GM12875 (cell line): Measurements from ENCODE around the gene HTR1D.
"Not testable (repeated sequence)": the region's sequence is repeated elsewhere in the genome, so short reads cannot be mapped to it uniquely, and the experiment has no call there.

Experiments used
- H3K4me3 ChIP-seq: one replicate; pipeline ENCODE4 v1.5.1; 2011; ENCODE audit warnings: low read depth, low read length, control low read depth
- TF ChIP-seq, protein P1 (sequence below): IDR thresholded peaks from 2 replicates; pipeline ENCODE4 v1.5.1; 2011; ENCODE audit warnings: low read depth, mild to moderate bottlenecking, control low read depth, inconsistent platforms, low read length, moderate library complexity, borderline replicate concordance; ENCODE audit not compliant: insufficient read depth

The HTR1D gene, protein sequence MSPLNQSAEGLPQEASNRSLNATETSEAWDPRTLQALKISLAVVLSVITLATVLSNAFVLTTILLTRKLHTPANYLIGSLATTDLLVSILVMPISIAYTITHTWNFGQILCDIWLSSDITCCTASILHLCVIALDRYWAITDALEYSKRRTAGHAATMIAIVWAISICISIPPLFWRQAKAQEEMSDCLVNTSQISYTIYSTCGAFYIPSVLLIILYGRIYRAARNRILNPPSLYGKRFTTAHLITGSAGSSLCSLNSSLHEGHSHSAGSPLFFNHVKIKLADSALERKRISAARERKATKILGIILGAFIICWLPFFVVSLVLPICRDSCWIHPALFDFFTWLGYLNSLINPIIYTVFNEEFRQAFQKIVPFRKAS

DNA sequence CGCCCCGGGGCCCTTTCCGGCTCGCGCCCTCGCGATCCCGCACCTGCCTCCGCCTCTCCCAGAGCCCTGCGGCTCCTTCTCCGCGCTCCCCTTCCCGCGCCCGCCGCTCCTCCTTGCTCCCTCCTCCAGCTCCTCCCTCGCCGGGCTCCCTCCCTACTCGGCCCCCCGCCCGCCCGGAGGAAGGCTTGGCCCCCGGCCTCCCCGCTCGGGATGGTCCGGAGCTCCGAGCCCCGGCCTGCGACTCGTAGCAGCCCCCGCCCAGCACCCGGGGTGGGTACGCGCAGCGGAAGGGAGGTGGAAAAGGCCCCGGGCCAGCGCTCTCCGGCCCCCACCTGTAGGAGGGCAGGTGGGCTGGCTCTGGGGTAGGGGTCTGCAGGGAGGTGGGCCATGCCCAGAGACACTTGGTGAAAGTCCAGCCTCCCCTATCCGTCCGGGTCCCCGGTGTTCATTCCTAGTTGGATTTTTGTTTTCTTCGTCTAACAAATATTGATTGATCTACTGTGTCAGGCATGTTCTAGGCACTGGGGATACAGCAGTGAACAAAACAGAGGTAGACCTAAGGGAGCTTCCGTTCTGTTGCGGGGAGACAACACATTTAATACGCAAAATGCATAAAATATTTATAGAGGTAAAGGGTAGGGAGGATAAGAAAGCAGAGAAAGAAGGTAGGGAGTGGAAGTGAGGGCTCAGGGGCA, at the start of gene HTR1D:
Gene HTR1D (minus strand): TSS at position 82 of the 695 bp plus-strand sequence. CDS start 23,283 bp downstream, outside the sequence.
- TF ChIP-seq, protein P1, sequence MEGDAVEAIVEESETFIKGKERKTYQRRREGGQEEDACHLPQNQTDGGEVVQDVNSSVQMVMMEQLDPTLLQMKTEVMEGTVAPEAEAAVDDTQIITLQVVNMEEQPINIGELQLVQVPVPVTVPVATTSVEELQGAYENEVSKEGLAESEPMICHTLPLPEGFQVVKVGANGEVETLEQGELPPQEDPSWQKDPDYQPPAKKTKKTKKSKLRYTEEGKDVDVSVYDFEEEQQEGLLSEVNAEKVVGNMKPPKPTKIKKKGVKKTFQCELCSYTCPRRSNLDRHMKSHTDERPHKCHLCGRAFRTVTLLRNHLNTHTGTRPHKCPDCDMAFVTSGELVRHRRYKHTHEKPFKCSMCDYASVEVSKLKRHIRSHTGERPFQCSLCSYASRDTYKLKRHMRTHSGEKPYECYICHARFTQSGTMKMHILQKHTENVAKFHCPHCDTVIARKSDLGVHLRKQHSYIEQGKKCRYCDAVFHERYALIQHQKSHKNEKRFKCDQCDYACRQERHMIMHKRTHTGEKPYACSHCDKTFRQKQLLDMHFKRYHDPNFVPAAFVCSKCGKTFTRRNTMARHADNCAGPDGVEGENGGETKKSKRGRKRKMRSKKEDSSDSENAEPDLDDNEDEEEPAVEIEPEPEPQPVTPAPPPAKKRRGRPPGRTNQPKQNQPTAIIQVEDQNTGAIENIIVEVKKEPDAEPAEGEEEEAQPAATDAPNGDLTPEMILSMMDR: no peak
- H3K4me3 ChIP-seq: no peak within 1 kb of the TSS

DNA sequence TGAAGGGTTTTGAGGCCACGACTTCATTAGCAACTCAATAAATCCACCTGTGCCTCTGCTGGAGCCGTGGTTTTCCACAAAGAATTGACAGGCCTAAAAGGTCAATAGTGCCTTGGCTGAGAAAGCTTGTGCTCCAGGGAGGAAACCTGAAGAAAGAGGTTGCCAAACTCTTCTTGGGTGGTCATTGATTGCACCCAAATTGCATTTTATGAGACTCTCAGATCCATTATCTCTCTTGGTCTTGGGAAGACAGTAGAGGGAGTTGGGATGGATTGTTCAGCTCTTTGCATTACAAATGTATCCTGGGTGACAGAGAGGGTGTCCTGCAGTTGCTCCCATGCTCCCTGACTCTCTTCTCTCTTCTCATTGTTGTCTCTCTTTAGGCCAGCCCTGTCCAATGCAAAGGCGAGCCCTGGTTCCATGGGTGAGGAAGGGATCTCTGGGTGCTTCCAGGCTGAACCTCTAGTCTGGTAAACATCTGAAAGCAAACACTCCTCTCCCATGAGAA, 46.1 kb upstream of the HTR1D start:
- TF ChIP-seq, protein P1: no peak
- H3K4me3 ChIP-seq: no peak overlapping the region

DNA sequence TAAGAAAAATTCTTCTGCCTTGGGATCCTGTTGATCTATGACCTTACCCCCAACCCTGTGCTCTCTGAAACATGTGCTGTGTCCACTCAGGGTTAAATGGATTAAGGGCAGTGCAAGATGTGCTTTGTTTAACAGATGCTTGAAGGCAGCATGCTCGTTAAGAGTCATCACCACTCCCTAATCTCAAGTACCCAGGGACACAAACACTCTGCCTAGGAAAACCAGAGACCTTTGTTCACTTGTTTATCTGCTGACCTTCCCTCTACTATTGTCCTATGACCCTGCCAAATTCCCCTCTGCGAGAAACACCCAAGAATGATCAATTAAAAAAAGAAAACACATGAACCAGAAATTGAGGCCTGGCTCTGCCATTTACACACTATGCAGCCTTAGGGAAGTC, 40.8 kb upstream of the HTR1D start:
- not testable (repeated sequence) for H3K4me3 ChIP-seq

DNA sequence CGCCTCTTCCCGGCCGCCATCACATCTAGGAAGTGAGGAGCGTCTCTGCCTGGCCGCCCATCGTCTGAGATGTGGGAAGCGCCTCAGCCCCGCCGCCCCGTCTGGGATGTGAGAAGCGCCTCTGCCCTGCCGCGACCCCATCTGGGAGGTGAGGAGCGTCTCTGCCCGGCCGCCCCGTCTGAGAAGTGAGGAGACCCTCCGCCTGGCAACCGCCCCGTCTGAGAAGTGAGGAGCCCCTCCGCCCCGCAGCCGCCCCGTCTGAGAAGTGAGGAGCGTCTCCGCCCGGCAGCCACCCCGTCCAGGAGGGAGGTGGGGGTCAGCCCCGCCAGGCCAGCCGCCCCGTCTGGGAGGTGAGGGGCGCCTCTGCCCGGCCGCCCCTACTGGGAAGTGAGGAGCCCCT, 40.1 kb upstream of the HTR1D start:
- H3K4me3 ChIP-seq: not testable (repeated sequence)

DNA sequence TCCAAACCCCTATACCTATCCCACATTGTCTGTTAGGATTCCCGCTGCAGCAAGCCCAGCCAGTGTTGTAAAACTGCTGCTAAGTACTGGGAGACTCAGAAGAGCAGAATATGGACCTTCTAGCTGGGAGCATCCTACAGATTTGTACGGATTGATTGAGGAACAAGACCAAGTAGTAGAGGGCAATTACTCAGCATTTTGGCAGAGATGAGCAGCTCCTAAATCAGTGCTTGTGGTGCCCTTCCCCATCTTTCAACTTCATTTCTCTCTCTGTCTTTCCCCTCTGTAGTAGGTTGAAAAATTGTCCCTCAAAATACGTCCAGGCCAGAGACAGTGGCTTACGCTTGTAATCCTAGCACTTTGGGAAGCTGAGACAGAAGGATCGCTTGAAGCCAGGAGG, 37.3 kb upstream of the HTR1D start:
- no peak overlapping the region for H3K4me3 ChIP-seq
- TF ChIP-seq, protein P1: no peak

DNA sequence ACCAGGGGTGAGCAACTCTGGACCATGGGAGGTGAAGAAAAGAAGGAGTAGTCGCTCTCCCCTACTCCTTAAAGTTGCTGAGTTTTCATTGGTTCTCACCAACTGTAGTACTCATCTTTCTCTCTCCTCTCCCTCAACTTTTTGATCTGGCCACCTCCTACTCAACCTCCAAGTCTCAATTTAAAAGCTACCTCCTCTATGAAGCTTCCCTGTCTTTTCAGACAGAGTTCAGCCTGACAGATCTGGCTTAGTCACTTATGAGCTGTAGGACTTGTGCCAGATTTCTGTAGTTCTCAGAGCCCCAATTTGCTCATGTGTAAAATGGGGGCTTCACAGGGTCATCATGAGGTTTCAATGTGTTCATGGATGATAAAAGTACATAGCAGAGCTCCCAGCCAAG, 34.5 kb upstream of the HTR1D start:
- TF ChIP-seq, protein P1: no peak
- no peak overlapping the region for H3K4me3 ChIP-seq

DNA sequence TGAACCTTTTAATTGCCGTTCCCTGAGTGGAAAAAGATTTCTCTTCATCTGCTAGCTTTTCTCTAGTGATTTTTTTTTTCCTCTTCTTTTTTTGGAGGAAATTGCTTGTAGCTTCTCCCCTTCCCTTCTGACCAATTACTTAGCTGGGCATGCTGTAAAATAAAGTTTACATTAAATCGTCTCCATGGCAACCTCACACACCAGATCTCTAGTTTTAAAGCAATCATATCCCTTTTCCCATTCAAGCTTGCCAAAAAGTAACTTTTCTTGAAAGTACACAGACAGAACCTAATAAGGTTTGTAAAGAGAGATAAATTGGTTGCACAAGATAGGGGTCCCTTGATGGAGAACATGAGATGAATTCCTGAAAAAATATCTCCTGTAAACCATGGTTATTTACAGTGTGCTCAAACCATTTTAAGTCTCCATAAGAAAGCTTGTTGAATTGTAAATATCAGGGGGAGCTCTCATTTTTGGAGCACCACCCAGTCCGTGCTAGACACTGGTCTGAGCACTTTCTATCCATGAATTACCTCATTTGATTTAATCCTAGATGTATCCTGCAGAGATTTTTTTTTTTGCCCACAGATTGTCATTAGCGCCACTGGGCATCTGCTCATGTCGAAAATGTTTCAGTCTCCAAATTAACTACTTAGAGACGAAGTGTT, 32.6 kb upstream of the HTR1D start:
- H3K4me3 ChIP-seq: no peak overlapping the region
- TF ChIP-seq, protein P1: no peak
